Fibroblast of lung (primary cell): Measurements from ENCODE around the gene TP63.

ENCODE experiments used
- EZH2 ChIP-seq: IDR thresholded peaks from 2 replicates; pipeline ENCODE4 v1.5.1; 2012; ENCODE audit warnings: low read length, control low read depth, mild to moderate bottlenecking; ENCODE audit errors: missing control alignments
- TF ChIP-seq, protein P1 (sequence below), 2 donors: IDR thresholded peaks in 1 of 2; conservative IDR thresholded peaks in 1 of 2; 1 replicate in 1 of 2; 2 replicates in 1 of 2; pipeline ENCODE4 v1.5.1; 2011 to 2012; ENCODE audit warnings: low read length in 2 of 2, control low read depth in 1 of 2, inconsistent platforms in 1 of 2, low read depth in 1 of 2, mild to moderate bottlenecking in 1 of 2

DNA sequence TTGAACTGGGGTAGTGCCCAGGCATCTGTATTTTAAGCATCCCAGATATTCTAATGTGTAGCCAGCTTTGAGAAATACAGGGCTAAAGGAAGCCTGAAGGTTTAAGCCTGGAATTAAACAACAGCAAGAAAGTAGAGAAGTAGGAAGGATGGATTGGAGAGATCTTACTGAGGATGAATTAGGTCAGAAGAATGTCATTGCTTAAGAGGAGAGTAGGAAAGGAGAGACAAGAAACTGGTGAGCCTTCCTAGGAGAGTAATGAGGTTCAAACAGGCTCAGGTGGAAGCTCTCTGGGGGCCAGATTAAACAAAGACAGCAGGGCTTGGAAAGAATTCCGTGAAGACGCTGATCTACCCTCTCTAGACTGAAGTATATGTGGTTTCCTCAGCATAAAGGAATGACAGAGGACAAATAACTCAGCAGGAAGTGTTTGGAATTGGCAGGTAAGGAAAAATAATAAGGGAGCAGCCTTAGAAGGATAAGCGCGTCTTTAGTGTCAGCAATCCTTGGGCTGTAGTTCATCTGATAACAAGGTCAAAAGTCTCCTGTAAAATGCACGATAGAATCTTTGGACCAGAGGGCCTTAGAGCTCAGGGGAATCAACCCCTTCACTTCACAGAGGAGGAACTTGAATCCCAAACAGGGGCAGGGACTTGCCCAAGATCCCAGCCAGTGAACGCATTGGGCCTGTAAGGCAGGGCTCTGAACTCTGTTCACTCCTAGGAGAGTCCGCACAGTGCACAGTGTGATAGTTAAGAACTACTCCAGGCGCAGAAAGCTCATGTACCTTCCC is 90.9 kb downstream of the TP63 start:
- TF ChIP-seq, protein P1, sequence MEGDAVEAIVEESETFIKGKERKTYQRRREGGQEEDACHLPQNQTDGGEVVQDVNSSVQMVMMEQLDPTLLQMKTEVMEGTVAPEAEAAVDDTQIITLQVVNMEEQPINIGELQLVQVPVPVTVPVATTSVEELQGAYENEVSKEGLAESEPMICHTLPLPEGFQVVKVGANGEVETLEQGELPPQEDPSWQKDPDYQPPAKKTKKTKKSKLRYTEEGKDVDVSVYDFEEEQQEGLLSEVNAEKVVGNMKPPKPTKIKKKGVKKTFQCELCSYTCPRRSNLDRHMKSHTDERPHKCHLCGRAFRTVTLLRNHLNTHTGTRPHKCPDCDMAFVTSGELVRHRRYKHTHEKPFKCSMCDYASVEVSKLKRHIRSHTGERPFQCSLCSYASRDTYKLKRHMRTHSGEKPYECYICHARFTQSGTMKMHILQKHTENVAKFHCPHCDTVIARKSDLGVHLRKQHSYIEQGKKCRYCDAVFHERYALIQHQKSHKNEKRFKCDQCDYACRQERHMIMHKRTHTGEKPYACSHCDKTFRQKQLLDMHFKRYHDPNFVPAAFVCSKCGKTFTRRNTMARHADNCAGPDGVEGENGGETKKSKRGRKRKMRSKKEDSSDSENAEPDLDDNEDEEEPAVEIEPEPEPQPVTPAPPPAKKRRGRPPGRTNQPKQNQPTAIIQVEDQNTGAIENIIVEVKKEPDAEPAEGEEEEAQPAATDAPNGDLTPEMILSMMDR (conservative IDR thresholded peaks at IDR 0.05 in 1 of 2, IDR thresholded peaks at IDR 0.05 in 1 of 2; ENCODE audit: low read depth in 1 of 2, low read length in 2 of 2), result no peak
- no peak for TF ChIP-seq EZH2
